HG03175 (cell line): ENCODE data around the gene TMED3.
"Not testable (repeated sequence)": the region's sequence is repeated elsewhere in the genome, so short reads cannot be mapped to it uniquely, and the experiment has no call there.

Experiments used
- ATAC-seq: cut with Tn5 transposase; IDR thresholded peaks from one replicate; pipeline ENCODE4 v1.9.1; 2021; ENCODE audit warnings: mild to moderate bottlenecking, moderate library complexity; ENCODE audit not compliant: unreplicated experiment

Gene TMED3

DNA sequence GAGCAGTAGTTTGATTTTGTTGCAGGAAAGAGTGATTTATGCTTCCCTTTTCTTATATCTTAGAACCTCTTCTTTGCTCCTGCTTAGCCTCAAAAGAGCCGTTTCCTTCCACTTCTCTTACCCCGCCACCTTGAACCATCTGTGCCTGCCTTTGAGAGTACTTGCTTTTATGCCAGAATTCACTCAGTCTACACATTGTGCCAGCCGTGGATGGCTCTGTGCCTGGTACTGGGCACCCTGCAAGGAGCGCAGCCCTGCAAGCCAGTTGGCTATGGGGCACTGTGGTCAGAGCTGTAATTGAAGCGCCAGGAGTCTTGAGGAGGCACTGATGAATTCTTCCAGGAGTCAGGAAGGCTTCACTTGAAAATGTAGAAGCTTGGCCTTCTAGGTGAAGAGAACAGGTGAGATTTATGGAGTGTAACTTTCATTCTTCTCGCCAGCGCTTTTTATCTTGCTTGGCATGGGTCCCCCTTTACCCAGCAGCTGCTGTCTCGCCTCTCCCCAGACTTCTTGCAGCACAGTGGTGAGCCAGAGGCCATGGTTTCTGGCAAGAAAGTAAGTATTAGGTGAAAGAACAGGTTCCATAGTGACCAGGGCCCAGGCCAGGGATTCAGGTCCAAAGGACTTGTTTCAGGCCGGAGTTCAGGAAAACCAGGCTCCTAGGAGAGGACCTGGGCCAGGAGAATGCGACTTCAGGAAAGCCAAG is 4.9 kb downstream of the TMED3 start:
- ATAC-seq, result no peak

GRCh38 chr15:79316864-79317263 is 6.0 kb downstream of the TMED3 start:
- no peak for ATAC-seq

GRCh38 chr15:79319973-79320372 is 9.1 kb downstream of the TMED3 start:
- ATAC-seq, result not testable (repeated sequence)

GRCh38 chr15:79321876-79322275 is 11.0 kb downstream of the TMED3 start:
- ATAC-seq, result no peak

GRCh38 chr15:79322306-79322705 is 11.4 kb downstream of the TMED3 start:
- ATAC-seq, result no peak

DNA sequence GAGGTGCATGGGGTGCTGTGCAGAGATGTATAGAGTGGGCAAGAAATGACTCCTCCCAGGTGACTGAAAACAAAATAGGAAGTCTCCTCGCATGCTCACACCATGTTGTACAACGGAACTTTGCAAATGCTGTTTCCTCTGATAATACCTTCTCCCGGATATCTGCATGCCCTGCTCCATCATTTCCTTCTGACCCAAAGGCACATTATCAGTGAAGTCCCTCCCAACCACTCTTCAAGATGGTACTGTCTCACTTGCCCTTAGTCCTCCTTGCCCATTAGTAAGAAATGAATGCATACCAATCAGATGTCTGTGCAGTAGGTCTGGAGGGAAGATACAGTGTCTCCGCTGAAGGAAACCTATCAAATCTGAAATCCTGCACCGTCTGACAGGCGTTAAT is 12.0 kb downstream of the TMED3 start:
- no peak for ATAC-seq

GRCh38 chr15:79329171-79329611 is 18.3 kb downstream of the TMED3 start:
- ATAC-seq, result no peak

GRCh38 chr15:79332824-79333510 is 22.1 kb downstream of the TMED3 start:
- ATAC-seq, result no peak

GRCh38 chr15:79337591-79337990 is 26.7 kb downstream of the TMED3 start:
- no peak for ATAC-seq

GRCh38 chr15:79339588-79340314 is 28.8 kb downstream of the TMED3 start:
- ATAC-seq, result no peak

DNA sequence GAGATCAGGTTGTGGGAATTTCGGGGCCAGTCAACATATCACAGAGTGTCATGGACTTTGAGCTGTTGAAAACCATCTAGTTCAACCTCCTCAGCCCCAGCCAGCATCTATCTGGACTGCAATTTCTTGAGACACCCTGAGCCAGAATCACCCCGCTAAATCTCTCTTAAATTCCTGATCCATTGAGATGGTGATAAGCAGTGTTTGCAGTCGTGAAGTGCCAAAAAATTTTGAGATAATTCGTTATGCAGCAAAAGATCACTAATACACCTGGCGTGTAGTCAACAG is 29.3 kb downstream of the TMED3 start:
- ATAC-seq, result no peak

- ATAC-seq, result no peak
Measured at GRCh38 chr15:79341396-79341795, 30.5 kb downstream of the TMED3 start.

DNA sequence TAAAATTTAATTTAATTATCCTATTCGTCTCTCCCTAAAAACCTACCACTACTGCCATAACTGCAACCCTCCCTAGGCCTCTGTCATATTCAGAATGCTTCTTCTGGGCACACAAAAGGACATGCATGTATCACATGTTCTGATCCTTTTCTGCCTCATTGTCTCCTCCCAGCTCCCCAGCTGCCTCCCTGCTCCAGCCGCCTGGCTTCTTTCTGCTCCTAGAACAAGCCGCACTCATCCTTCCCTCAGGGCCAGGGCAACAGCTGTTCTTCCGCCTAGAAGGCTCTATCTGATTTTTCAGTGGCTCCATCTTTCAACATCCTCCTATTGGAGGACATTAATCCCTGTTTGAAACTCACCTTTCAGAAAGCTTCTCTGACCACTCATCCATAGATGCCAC is 38.6 kb downstream of the TMED3 start:
- ATAC-seq, result no peak

GRCh38 chr15:79352206-79352605 is 41.3 kb downstream of the TMED3 start:
- ATAC-seq, result no peak

DNA sequence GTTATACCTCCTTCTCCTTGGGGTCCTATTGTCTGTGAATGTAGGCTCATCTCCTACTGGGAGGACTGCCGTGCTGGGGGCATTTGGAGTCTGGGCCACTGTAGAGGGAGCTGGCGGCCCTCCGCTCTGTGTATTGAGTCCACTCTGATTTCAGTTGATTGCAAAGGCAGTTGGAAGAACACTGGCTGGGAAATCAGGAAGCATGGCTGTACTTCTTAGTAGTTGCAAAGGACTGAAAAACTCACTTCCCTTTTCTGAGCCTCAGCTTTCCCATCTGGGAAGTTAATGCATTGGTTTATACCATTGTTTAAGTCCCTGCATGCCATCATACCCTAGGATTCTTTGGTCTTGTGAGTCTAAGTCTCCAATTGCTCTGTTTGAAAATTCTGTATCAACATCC is 46.7 kb downstream of the TMED3 start:
- no peak for ATAC-seq

DNA sequence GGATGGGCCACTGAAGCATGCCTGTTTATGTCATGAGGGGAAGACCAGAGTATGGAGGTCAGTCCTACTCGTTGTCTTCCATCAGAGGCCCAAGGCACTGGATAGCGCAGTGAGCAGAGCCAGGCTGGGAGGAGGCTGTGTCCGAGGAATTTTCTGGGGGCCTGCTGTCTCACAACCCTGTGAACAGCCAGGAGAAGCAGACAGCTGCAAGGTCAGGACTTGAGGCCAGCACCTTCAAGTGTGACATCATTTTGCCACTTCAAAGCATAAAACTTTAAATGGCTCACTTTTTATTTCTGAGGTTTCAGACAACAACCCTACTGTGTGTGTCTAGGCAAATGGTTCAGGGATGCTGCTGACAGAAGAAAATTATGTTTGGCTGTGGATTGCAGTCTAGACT is 47.2 kb downstream of the TMED3 start:
- ATAC-seq, result no peak

DNA sequence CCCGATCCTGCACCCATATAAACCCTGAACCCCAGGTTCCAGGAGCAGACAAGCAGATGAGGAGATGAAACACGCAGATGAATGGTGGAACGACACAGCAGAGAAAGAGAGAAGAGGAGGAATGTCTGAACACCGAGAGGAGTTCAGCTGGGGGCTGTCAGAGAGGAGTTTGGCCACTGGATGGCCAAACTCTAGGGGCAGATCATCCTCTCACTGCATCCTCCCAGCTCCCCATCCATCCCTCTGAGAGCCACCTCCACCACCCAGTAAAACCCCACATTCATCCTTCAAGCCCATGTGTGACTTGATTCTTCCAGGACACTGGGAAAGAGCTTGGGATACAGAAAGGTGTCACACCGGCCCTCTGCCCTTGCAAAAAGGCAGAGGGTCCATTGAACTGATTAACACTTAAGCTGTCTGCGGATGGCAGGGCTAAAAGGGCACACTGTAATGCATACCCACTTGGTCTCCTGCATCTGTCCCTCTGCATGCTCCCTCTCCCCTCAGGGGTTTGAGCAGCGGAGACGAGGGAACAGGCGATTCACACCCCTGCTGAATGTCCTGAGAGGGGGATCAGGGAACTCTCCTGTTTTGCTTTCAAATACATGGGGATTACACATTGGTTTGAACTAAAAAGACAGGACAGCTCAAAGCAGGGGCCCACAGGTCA is 53.8 kb downstream of the TMED3 start:
- no peak for ATAC-seq

GRCh38 chr15:79365765-79366164 is 54.9 kb downstream of the TMED3 start:
- no peak for ATAC-seq

- ATAC-seq, result no peak
Measured at GRCh38 chr15:79366691-79367090, 55.8 kb downstream of the TMED3 start.

- ATAC-seq, result no peak
Measured at GRCh38 chr15:79370716-79371115, 59.8 kb downstream of the TMED3 start.

DNA sequence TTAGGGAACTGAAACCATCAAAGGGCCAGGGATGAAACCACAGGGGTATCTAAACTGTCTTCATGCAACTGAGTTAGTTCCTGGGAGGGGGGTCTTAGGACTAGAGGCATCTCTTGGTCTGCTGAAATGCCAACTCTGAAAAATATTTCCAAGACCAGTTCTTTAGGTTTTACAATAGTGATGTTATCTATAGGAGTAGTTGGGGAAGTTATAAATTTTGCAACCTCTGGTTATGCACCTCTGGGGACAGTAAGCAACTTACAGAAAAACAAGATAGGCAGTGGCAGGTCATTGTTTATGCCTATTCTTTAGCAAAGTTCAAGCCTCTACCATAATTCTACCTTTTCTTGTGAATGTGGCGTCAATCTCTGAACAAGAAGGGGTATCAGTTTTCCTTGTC is 60.7 kb downstream of the TMED3 start:
- ATAC-seq, result no peak

GRCh38 chr15:79372428-79372827 is 61.5 kb downstream of the TMED3 start:
- ATAC-seq, result no peak
